ENCODE results near the gene LCA5. TPM values are rescaled to one million over a fixed set of nuclear protein-coding genes. Genes with fewer than 3 reads are reported as not detected.

The LCA5 gene
- total RNA-seq, 1 donor from 2014 or later, result 13.2 TPM

DNA sequence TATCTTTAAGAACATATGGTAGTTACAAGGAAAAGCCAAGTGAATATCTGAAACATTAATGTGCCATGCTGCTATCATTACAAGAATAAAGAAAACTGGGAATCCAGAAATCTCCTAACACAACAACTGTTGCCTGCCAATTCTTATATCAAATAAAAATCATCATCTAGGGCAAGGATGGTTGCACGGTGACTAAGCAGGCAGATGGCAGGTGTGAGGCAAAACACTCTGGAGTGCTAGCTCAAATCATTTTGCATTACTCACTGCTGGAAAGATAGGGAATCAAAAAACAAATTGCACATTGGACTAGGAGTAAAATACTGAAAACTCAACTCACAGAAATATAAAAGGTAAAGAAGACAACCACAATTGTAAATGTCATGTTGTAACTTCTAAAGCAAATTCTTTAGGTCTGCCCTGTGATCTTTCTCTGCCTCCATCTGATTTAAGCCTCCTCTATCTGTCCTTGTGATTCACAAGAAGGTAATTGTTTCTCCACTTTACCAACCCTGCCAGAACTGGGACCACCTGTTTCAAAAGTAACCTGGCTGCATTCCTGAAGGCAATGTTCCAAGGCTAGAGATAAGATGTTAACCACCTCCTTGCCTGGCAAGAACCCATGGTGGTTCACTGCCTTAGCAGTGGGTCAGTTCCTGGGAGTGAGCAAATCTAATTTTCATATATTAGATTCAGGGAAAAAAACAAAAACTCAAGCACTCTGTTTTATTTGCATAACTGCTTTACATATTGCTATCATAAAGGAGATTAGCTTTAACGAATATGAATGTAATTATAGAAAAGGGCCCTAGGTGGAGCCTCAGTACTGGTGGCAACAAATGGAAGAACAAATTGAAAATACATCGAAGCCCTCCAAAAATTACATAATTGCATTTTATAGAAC is 33.1 kb upstream of the LCA5 start:
- Mint-ChIP-seq H3K9me3 (no peaks in the 10 kb centered on the region), H3K4me3 (no peak overlapping the region), H3K27me3 (ENCODE audit: insufficient read depth, low read depth) (peaks cover 2% of the 10 kb centered on the region), H3K36me3 (no peaks in the 10 kb centered on the region), H3K4me1 (peaks cover 25% of the 10 kb centered on the region), H3K27ac (peak overlapping the region; percentile 7)
- Histone ChIP-seq H3K4me2 (no peak overlapping the region), H3K27me3 (no peaks in the 10 kb centered on the region), H3F3A (ENCODE audit: low read depth) (peaks cover 7% of the 10 kb centered on the region), H3K9ac (no peak overlapping the region), H3K4me3 (no peak overlapping the region), H3K79me2 (ENCODE audit: low read depth) (no peaks in the 10 kb centered on the region), H3K36me3 (no peaks in the 10 kb centered on the region), H3K4me1 (peaks cover 14% of the 10 kb centered on the region), H3K27ac (no peak overlapping the region), H4K20me1 (ENCODE audit: low read depth) (no peaks in the 10 kb centered on the region), H2AFZ (replicated peaks) (no peak overlapping the region), H3K9me3 (ENCODE audit: low read depth) (no peaks in the 10 kb centered on the region)
- DNase-seq (ENCODE audit: low spot score), result no peak
- no peak for TF ChIP-seq EZH2 (IDR thresholded peaks at IDR 0.05)
- TF ChIP-seq, protein P1, sequence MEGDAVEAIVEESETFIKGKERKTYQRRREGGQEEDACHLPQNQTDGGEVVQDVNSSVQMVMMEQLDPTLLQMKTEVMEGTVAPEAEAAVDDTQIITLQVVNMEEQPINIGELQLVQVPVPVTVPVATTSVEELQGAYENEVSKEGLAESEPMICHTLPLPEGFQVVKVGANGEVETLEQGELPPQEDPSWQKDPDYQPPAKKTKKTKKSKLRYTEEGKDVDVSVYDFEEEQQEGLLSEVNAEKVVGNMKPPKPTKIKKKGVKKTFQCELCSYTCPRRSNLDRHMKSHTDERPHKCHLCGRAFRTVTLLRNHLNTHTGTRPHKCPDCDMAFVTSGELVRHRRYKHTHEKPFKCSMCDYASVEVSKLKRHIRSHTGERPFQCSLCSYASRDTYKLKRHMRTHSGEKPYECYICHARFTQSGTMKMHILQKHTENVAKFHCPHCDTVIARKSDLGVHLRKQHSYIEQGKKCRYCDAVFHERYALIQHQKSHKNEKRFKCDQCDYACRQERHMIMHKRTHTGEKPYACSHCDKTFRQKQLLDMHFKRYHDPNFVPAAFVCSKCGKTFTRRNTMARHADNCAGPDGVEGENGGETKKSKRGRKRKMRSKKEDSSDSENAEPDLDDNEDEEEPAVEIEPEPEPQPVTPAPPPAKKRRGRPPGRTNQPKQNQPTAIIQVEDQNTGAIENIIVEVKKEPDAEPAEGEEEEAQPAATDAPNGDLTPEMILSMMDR (IDR thresholded peaks at IDR 0.05), result peak; percentile 70

- peaks cover 2% of the 10 kb centered on the region for H3K27me3 Mint-ChIP-seq (ENCODE audit: insufficient read depth, low read depth)
- H3K4me2 ChIP-seq, result no peak overlapping the region
These were observed 31.8 kb upstream of the LCA5 start for GRCh38 chr6:79568996-79569395.

DNA sequence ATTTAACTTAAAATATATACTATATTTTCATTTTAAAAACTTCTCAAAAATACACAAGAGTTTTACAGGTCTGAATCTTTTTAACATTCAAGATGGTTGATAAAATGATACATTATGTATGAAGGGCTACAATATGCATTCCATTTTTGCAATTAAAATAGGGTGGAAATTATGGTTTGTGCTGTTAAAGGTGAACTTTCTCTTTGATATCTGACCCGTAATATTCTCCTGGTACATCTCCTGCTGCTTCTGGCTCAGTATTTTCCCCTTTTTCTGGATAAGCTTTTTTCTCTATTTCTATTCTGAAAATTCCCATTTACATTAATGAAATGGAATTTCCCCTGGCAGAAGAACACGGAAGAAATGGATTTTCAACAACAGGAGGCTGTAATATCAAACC is 27.4 kb upstream of the LCA5 start:
- H3F3A ChIP-seq (ENCODE audit: low read depth), result no peaks in the 10 kb centered on the region
- no peak overlapping the region for H3K9ac ChIP-seq
- H4K20me1 ChIP-seq (ENCODE audit: low read depth), result no peaks in the 10 kb centered on the region
- no peaks in the 10 kb centered on the region for H3K9me3 Mint-ChIP-seq
- DNase-seq (ENCODE audit: low spot score), result no peak
- no peak overlapping the region for H3K27ac Mint-ChIP-seq
- no peaks in the 10 kb centered on the region for H3K9me3 ChIP-seq (ENCODE audit: low read depth)
- peaks cover 18% of the 10 kb centered on the region for H3K4me1 Mint-ChIP-seq
- no peaks in the 10 kb centered on the region for H3K4me1 ChIP-seq
- no peak overlapping the region for H2AFZ ChIP-seq (replicated peaks)
- no peak for TF ChIP-seq EZH2phosphoT487 (IDR thresholded peaks at IDR 0.05)
- no peak for TF ChIP-seq EZH2 (IDR thresholded peaks at IDR 0.05)
- TF ChIP-seq, protein P1 (IDR thresholded peaks at IDR 0.05), result no peak
- no peak overlapping the region for H3K4me3 Mint-ChIP-seq
- no peaks in the 10 kb centered on the region for H3K79me2 ChIP-seq (ENCODE audit: low read depth)
- H3K36me3 Mint-ChIP-seq, result peaks cover 10% of the 10 kb centered on the region
- no peak overlapping the region for H3K27ac ChIP-seq
- no peaks in the 10 kb centered on the region for H3K27me3 ChIP-seq
- H3K27me3 Mint-ChIP-seq (ENCODE audit: insufficient read depth, low read depth), result no peaks in the 10 kb centered on the region
- H3K4me3 ChIP-seq, result no peak overlapping the region
- no peak overlapping the region for H3K4me2 ChIP-seq
- no peaks in the 10 kb centered on the region for H3K36me3 ChIP-seq

More at GRCh38 chr6:79568996-79569395, 31.8 kb upstream of the LCA5 start:
- no peak overlapping the region for H3K27ac ChIP-seq
- no peaks in the 10 kb centered on the region for H3K27me3 ChIP-seq
- Mint-ChIP-seq H3K9me3 (no peaks in the 10 kb centered on the region), H3K4me3 (no peak overlapping the region), H3K27ac (no peak overlapping the region), H3K36me3 (no peaks in the 10 kb centered on the region), H3K4me1 (peaks cover 23% of the 10 kb centered on the region)
- H3K4me1 ChIP-seq, result peaks cover 6% of the 10 kb centered on the region
- H3F3A ChIP-seq (ENCODE audit: low read depth), result peaks cover 2% of the 10 kb centered on the region
- H3K9ac ChIP-seq, result no peak overlapping the region
- H3K4me3 ChIP-seq, result no peak overlapping the region
- H3K79me2 ChIP-seq (ENCODE audit: low read depth), result no peaks in the 10 kb centered on the region
- TF ChIP-seq, protein P1 (IDR thresholded peaks at IDR 0.05), result no peak
- no peak for TF ChIP-seq EZH2phosphoT487 (IDR thresholded peaks at IDR 0.05)
- no peaks in the 10 kb centered on the region for H3K9me3 ChIP-seq (ENCODE audit: low read depth)
- no peak overlapping the region for H2AFZ ChIP-seq (replicated peaks)
- DNase-seq (ENCODE audit: low spot score), result no peak
- H3K36me3 ChIP-seq, result no peaks in the 10 kb centered on the region
- H4K20me1 ChIP-seq (ENCODE audit: low read depth), result no peaks in the 10 kb centered on the region
